Stimulated activated CD4-positive, alpha-beta T cell treated with anti-CD3 and anti-CD28 coated beads, Interleukin-15, amount 100 ng/mL, for 24 hours (primary cell): ENCODE results near the gene NEURL2.
"Not testable (repeated sequence)": the region's sequence is repeated elsewhere in the genome, so short reads cannot be mapped to it uniquely, and the experiment has no call there.

Source experiments
- DNase-seq: peaks from one replicate; pipeline ENCODE4 v3.0.0-alpha.2; 2020

Gene NEURL2

DNA sequence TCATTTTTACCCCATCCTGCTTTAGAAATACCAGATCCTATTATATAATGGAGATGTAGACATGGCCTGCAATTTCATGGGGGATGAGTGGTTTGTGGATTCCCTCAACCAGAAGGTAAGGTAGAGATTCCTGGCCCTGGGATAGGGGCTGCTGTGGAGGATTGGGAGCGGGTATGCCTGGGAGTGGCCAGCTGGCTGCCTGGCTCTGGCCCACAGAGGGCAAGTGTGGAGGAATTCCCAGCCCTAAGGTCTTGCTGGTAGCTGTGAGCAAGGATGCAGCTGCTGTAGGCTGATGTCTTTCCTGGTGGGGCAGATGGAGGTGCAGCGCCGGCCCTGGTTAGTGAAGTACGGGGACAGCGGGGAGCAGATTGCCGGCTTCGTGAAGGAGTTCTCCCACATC, 6.7 kb upstream of the NEURL2 start:
- no peak for DNase-seq

DNA sequence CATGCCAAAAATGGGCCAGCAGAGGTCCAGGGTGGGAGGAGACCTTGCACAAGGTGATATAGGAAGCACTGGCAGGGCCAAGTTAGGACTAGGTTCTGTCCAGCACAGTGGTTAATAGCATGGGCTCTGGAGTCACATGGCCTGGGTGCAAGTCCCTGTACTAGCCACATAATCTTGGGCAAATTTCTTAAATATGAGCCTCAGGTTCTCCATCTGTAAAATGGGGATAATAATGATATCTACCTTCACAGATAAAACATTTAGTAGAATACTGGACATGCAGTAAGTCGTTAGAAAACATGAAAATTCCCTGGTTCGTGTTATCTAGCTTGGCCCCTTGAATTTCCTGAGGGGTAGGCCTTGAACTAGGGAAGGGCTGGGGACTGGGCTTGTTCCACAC, 6.3 kb upstream of the NEURL2 start:
- no peak for DNase-seq

DNA sequence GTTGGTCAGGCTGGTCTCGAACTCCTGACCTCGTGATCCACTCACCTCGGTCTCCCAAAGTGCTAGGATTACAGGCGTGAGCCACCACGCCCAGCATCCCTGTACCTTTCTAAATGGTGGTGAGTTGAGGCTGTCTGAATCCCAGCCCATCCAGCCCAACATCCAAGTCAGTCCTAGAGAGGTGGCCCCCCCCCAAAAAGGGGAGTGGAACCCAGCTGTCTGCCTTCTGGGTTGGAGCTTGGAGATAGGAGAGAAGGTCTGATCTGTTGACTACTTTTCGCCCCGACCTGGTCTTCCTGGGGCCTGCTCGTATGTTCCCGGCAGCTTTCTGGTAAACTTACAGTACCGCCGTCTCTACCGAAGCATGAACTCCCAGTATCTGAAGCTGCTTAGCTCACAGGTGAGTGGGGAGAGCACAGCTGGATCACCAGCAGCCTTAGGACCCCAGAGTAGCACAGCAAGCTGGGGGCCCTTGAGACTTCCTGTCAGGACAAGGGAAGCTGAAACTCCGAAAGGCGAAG, 5.7 kb upstream of the NEURL2 start:
- no peak for DNase-seq

DNA sequence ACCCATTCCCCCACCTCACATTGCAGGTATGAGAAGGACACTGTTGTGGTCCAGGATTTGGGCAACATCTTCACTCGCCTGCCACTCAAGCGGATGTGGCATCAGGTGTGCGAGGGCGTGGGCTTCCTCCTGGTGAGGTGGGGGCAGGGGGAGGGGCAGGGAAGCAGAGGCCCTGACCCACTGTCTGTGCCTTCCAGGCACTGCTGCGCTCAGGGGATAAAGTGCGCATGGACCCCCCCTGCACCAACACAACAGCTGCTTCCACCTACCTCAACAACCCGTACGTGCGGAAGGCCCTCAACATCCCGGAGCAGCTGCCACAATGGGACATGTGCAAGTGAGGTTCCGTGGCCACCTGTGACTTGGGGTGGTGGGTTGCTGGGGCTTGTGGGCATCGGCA, 3.8 kb upstream of the NEURL2 start:
- no peak for DNase-seq

DNA sequence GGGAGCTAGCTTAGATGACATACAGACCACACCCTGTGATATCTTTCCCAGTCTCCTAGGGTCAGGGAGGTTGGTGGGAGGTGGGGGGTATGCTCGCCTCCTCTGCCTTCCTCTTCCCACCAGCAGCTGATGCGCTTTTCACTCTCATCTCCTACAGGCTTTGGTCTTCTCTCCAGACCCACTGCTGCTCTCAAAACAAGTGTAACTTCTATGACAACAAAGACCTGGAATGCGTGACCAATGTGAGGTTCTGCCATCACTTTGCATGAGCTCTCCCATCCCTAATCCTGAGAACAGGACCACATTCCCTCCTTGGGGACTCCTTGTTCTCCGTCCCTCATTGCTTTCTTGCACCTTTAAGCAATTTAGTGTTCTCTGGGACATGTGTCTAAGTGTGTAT, 2.8 kb upstream of the NEURL2 start:
- DNase-seq, result no peak

DNA sequence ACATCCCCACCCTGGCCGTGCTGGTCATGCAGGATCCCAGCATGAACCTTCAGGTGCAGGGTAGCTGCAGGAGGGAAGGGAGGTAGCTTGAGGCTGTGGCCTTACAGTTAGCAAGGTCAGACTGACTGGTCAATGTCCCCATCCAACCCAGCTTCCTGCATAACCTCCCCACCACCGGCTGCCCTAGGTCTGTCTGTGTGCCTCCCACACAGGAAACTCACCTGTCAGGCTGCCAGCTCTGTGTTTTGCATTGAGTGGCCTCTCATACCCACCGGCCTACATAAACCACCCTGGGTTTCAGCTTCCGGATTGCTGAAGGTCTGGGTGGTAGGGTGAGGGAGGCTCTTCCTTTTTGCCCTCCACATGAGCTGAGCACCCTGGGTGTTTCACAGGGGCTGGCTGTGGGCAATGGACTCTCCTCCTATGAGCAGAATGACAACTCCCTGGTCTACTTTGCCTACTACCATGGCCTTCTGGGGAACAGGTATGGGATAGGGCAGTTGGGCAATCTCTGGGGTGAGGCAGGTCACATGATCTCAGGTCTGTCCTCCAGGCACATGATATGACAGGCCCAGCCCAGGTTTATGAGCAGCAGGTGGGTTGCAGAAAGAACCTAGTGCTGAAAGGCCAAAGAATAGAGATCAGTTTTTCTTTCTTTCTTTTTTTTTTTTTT, 2.0 kb upstream of the NEURL2 start:
- DNase-seq, result peak; percentile 32

DNA sequence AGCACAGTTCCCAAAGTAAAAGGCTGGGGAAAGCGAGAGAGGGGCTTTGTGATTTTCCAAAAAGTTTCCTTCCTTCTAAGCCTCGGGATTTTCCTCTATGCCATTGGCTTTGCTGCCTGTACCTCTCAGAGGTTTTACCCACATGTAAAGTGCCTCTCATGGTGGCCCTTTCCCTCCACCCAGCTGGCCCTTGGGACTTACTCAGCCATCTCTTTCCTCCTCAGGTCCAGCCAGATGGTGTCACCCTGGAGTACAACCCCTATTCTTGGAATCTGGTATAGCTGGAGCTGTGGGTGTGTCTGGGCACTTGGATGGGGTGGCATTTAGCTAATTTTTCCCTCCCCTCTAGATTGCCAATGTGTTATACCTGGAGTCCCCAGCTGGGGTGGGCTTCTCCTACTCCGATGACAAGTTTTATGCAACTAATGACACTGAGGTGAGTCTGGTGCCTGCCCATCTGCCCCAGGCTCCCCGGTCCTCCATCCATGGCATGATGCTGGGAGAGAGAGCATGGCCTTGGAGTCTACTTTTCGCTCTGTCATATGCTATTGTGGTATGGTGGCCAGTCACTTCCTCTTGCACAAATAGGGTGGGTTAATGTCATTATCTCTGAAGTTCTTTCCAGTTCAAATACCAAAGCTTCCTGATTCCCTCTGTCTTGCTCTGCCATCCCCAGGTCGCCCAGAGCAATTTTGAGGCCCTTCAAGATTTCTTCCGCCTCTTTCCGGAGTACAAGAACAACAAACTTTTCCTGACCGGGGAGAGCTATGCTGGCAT, 1.2 kb upstream of the NEURL2 start:
- DNase-seq, result no peak

DNA sequence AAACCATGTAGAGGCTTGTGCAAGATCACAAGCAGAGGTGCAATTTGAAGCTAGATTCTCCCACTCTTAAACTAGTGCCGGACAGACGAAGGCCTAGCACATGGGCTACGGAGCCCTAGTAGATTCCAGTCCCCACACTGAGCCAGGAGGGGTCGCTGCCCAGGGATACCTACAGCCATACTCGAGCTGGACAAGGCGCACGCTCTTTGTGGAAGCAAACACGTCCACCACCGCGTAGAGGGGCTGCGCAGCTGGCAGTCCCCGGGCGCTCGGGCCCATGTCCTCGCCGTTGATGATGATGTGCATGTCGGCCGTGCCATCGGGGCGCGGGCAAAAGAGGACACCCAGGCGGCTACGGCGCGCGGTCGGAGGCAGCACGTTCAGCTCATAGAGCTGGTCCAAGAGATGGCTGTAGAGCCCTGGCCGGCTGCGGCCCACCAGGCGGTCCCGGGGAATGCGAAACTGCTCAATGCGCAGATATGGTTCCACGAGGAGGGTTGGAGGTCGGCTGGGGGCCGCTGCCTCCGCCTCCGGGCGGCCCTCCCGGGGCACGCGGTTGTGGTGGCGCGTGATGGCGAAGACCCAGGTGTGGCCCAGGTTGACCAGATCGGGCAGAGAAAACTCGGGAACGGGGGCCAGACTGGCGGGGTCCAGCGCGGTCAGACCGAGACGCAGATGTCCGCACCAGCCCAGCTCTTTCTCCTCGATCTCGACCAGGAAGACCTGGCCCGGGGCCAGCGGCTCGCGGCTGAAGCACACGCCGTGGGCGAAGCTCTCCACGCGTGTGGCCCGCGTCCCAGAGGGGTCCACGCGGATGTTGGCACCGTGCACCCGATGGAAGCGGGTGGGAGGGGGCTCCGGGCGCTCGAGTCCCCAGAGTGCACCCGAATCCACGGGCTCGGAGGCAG, 677 bp downstream of the NEURL2 start:
- DNase-seq, result peak; percentile 64

DNA sequence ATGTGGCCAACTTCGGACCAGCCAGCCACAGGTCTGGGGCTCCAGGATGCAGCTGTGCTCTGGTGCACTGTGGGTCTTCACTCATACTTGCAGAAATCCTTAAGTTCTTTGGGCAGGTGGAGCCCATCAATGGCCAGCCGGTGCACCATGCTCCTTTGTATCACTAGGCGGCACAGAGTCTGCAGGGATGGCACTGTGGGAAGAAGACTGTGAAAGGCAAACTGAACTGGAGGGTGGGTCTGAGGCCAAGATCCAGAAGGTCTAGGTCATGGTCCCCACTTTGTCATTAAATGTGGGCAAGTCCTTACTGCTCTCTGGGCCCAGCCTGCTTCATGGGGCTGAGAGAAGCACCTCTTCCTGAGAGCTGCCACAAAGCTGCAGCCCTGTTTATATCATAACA, 2.3 kb downstream of the NEURL2 start:
- no peak for DNase-seq

DNA sequence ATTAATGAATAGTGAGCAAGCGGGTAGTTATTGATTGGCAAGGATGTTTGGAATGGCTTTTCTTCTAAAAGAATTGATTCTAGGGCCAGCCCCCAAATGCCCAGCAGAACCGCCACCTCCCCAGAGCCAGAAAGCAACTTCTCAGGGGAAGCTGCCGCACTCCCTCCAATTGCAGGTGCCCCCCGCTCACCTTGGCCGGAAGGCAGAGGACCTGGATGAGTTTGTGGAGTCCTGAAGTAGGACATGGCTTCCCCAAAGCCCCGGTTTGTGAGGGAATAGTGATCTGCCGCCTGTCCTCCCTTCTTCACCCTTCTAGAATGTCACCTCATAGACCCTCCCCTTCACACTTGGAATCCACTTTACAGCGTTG, 3.7 kb downstream of the NEURL2 start, which contains the start of gene SPATA25:
Gene SPATA25, minus strand, starts transcription at position 277 of the 370 bp plus-strand sequence. Its CDS starts 32 bp downstream, at position 245.
- no peak for DNase-seq

DNA sequence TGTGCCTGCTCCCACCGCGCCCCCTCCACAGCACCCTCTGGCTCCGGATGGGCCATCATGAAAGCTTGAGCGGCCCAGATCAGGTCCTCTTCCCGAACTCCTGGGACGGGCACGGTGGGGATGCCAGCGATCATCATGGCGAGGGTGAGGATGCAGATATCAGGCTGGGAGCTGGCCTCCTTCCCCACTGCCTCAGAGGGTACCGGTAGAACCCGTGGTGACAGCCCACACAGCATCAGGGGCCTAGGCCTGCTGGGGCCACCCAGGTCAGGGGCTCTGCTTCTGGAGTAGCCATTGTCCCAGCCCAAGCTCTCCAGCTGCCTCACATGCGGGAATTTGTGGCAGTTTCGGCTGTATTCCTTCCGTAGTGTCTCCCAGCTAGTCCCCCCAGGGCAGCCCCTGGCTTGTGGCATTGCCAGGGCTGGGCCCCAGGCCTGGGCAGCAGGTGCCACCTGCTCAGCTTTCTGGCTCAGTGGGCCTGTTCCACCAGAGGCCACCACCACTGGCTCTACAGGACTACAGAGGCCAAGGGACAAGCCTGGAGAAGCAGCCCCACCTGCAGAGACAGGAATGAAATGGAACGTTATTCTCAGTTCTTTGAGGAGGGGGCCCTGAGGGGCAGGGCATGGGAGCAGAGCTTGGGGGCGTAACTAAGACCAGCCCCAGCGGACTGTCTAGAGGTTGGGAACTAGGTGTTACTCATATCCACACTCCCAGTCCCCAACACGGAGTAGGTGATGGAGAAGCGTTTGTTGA, 4.2 kb downstream of the NEURL2 start:
- DNase-seq, result no peak

DNA sequence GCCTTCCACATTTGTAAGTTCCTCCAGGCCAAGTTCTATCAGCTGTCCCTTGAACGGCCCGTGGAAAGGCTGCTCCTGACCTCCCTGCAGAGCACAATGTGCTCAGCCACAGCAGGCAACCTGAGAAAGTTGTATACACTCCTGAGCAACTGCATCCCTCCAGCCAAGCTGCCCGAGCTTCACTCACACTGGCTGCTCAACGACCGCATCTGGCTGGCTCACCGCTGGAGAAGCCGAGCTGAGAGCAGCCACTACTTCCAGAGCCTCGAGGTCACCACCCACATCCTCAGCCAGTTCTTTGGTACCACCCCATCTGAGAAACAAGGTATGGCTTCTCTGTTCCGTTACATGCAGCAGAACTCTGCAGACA, 7.9 kb downstream of the NEURL2 start:
- no peak for DNase-seq

DNA sequence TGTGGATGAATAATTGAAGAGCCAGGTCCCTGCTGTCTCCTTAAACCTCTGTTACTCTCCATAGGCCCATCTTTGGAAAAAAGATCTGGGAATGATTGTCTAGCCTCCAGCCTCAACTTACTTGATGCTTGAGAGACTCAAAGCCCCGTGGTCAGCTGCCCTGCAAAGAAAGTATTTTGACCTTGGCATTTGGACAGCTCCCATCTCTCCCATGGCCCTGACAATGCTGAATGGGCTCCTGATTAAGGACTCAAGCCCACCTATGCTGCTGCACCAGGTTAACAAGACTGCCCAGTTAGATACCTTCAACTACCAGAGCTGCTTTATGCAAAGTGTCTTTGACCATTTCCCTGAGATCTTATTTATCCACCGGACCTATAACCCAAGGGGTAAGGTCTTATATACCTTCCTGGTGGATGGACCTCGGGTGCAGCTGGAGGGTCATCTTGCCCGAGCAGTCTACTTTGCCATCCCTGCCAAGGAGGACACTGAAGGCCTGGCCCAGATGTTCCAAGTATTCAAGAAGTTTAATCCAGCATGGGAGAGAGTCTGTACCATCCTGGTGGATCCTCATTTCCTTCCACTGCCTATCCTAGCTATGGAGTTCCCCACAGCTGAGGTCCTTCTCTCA, 8.4 kb downstream of the NEURL2 start:
- no peak for DNase-seq

DNA sequence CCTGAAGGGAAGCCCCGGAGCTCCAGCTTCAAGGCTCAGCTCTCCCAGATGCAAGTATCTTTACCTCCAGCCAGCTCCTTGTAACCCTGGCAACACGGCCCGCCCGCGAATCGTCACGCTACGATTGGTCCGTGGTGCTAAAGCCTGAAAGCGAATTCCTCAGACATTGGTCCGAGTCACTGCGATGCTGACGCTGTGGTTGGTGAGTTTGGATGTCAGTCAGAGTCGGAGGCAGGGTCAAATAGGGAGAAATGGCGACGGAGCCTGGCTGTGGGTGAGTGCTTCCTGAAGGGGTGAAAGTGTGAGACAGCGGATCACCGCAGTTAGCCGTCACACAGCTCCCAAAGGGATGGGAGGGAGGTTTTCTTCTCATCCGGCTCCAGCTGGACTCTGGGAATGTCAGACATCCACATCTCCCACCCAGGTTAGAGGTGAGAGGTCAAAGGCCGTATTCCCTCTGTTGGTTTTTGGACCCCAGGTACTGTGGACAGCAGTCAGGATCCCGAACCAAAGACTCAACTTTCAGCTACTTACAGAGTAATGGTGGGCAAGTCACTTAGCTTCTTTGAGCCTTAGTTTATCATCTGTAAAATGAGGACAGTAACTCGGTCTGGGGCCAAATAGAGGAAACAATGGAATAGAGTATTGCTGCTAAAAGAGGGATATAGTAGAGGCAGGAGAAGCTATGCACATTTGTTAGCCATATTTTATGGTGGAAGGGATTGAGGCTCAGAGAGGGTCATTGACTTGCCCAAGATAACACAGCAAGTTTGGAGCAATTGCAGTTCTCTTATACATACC, 9.8 kb downstream of the NEURL2 start, which contains the start of gene ZSWIM1:
Gene ZSWIM1, plus strand, starts transcription at position 240 of the 801 bp plus-strand sequence. CDS start 1,366 bp downstream, outside the sequence.
- DNase-seq, result peak; percentile 99

DNA sequence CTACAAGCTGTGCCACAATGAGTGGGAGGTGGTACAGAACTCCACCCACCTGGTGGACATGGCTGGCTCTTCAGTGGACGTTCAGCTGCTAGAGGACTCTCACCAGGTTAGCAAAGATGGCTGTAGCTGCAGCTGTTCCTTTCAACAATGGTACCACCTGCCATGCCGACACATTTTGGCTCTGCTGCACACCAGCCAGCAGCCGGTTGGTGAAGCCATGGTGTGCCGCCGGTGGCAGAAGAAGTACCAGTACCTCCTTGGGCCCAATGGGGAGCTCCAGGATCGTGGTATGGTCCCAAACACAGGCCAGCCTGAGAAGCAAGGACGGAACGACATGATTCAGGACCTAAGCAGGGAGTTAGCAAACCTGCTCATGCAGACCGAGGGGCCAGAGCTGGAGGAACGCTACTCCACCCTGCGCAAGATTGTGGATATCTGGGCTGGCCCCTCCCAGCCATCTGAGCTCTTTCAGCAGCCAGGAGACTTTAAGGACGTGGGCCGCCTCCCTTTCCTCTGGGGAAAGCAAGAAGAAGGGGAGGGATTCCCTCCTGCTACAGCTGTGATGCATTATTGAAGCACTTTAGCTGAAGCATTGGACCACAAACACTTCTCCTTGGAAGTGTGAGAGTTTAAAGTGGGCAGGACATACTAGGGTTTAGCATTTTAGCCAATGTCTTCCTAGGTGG, 12.8 kb downstream of the NEURL2 start:
- DNase-seq, result no peak

DNA sequence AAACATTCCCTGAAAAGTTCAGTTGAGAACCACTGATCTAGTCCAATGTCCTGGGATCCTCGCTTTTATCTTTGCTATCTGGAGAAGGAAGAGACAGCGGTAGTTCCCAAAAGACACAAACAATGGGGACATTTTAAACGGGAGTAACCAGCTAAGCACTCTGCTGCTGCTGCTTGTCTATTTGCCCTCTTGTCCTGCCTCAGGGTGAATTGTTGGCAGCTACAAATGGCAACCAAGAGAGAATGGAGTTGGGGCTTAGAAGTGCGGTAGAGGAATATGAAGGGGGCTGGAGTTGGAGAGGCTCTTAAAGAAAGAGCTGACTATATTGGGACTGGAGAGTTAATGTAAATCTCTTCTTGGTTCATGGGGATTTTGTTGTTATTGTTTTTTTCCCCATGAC, 16.4 kb downstream of the NEURL2 start:
- no peak for DNase-seq

DNA sequence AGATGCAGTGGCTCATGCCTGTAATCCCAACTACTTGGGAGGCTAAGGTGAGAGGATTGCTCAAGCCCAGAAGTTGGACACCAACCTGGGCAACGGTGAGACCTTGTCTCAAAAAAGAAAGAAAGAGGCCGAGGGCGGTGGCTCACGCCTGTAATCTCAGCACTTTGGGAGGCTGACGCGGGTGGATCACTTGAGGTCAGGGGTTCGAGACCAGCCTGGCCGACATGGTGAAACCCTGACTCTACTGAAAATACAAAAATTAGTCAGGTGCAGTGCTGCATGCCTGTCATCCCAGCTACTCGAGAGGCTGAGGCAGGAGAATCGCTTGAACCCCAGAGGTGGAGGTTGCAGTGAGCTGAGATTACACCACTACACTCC, 16.9 kb downstream of the NEURL2 start:
- DNase-seq, result not testable (repeated sequence)

DNA sequence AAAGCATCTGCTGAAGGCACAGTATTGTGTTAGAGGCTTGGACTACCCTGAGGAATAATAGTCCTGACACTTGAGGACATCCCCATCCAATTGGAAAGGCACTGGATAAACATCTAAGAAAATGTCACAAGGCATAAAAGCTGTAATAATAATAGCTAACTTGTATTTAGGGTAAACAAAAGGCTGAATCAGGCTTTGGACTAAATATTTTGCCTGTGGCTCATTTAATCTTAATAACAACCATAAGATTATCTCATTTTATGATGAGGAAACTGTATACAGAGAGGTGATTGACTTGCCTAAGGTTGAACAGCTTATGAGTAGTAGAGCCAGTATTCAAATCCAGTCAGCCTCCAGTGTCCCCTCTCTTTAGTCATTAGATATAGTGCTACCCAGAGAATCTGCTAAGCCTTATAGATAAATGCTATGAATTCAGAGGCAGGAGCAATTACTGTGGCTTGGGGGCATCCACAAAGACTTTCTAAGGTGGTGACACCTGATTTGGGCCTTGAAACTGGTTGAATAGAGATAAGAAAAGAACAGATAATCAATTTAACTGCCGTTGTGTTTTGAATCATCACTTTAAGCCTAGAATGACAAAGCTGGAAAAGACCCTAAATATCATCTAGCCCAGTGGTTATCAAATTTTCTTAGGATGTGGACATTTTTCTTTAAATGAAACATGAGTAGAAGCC, 17.5 kb downstream of the NEURL2 start:
- no peak for DNase-seq

DNA sequence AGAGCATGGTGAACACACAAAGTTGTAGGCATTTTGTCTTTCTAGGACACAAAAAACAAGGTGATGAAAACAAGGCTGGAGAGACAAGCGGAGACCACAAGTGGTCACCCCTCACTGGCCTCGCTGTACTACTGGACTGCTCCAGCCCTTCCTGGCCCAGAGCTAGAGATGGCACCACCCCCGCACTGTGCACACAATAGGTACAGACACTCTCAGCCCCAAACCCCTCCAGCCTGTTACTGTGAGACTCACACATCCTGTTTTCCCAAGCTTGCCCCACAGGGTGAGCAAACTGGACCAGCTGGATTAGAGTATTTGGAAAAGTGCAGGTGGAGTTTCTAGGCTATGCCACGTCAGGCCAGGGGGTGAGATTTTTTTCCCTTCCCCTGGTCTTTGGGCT, 18.4 kb downstream of the NEURL2 start:
- no peak for DNase-seq

DNA sequence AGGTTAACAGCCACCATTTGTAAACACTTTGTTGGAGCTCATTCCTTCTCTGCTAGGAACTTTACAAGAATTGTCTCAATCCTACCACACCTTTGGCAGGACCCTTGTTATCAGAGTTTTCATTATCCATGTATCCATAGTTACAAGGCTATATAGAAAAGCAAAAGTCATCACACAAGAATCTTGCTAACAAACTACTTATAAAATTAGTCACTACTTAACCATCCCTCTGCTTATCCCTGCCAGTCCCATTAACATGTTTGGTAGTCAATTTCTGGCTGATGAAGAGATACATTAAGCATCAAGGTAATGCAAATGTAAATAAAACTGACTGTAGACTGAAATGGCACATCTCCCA, 23.2 kb downstream of the NEURL2 start:
- no peak for DNase-seq
